ENCODE measurements around the gene NPC2. TPM values are rescaled to one million over a fixed set of nuclear protein-coding genes. Genes with fewer than 3 reads are reported as not detected.

NPC2 gene
- total RNA-seq, 2 donors from 2014 or later, result 194 to 242 TPM

DNA sequence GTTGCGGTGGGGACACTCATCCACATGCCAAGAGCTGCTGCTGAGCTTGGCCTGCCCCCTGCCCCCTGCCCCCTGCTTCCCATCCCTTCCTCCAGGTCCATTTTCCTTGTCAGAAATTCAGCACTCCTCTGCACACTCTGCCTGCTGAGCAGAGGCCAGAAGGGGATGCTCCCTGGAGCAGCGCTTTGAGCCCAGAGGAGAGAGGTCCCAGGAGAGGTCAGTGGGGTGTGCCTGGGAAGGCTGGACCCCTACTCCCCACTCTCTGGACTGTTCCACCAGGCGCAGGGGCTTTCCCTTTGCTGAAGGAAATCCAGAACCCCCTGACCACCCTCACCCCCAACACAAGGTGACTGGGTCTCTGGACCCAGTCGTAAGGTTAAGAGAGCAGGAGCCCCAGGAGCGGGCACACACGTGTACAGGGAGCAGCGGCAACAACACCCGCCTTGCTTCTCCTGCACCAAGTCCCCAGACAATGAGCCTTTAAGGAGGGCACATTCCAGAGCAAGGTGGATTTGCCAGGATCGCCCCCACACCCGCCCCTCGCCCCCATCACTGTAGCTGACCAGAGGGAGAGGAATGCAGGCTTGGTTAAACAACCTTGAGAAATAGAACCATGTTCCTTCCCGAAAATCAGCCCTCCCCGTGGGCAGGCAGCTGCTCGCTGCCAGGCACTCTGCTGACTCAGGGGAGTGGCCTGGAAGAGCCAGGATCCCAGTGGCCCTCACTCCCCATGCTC, 31.1 kb upstream of the NPC2 start:
- peaks cover 4% of the 10 kb centered on the region for H3K36me3 ChIP-seq
- DNase-seq (ENCODE audit: low spot score), result no peak
- no peaks in the 10 kb centered on the region for H3K27me3 ChIP-seq
- no peaks in the 10 kb centered on the region for H3K9me3 ChIP-seq
- no peak overlapping the region for H3K27ac ChIP-seq
- no peak overlapping the region for H3K4me3 ChIP-seq
- TF ChIP-seq, protein P1, sequence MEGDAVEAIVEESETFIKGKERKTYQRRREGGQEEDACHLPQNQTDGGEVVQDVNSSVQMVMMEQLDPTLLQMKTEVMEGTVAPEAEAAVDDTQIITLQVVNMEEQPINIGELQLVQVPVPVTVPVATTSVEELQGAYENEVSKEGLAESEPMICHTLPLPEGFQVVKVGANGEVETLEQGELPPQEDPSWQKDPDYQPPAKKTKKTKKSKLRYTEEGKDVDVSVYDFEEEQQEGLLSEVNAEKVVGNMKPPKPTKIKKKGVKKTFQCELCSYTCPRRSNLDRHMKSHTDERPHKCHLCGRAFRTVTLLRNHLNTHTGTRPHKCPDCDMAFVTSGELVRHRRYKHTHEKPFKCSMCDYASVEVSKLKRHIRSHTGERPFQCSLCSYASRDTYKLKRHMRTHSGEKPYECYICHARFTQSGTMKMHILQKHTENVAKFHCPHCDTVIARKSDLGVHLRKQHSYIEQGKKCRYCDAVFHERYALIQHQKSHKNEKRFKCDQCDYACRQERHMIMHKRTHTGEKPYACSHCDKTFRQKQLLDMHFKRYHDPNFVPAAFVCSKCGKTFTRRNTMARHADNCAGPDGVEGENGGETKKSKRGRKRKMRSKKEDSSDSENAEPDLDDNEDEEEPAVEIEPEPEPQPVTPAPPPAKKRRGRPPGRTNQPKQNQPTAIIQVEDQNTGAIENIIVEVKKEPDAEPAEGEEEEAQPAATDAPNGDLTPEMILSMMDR (IDR thresholded peaks at IDR 0.05), result no peak
- H3K4me1 ChIP-seq, result no peaks in the 10 kb centered on the region

DNA sequence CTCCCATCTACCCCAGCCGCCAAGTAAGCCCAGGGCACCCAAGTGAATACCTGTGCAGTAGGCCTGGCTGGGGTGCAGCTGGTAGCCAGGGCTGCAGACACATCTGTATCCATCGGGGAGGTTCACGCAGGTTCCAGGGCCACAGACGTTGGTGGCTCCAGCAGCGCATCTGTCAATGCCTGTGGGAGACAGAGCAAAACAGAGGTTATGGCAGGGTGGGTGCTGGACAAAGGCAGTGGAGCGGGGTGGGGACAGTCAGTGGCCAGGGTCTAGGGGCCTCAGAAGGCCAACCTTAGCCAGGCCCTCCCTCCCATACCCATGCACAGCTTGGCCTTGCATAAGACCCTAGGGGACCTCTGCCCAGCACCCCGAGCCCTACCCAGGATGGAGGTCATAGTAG, 29.6 kb upstream of the NPC2 start:
- H3K36me3 ChIP-seq, result peaks cover 4% of the 10 kb centered on the region
- no peaks in the 10 kb centered on the region for H3K4me1 ChIP-seq
- no peaks in the 10 kb centered on the region for H3K27me3 ChIP-seq
- no peaks in the 10 kb centered on the region for H3K9me3 ChIP-seq
- H3K4me3 ChIP-seq, result no peak overlapping the region
- no peak for DNase-seq (ENCODE audit: low spot score)
- no peak overlapping the region for H3K27ac ChIP-seq
- TF ChIP-seq, protein P1 (IDR thresholded peaks at IDR 0.05), result no peak

DNA sequence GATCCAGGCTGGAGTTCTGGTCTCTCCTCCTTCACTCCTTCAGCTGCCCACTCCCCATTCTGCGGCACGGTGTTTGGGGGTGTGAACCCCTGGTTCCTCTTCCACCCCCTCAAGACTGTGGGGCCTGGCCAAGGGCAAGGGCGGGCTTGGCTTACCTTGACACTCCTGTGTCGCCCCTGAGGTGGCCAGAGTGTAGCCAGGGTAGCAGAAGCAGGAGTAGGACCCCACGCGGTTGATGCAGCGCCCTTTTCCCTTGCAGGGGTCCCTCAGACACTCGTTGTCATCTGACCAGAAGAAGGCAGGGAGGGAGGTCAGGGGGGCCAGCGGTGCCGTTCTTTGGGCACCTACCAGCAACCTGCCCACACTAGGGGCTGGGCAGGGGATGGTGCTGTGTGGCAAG, 28.7 kb upstream of the NPC2 start:
- Histone ChIP-seq H3K36me3 (peaks cover 4% of the 10 kb centered on the region), H3K27me3 (no peaks in the 10 kb centered on the region), H3K27ac (no peak overlapping the region), H3K4me1 (no peaks in the 10 kb centered on the region), H3K4me3 (no peak overlapping the region), H3K9me3 (no peaks in the 10 kb centered on the region)
- TF ChIP-seq, protein P1 (IDR thresholded peaks at IDR 0.05), result no peak
- no peak for DNase-seq (ENCODE audit: low spot score)

DNA sequence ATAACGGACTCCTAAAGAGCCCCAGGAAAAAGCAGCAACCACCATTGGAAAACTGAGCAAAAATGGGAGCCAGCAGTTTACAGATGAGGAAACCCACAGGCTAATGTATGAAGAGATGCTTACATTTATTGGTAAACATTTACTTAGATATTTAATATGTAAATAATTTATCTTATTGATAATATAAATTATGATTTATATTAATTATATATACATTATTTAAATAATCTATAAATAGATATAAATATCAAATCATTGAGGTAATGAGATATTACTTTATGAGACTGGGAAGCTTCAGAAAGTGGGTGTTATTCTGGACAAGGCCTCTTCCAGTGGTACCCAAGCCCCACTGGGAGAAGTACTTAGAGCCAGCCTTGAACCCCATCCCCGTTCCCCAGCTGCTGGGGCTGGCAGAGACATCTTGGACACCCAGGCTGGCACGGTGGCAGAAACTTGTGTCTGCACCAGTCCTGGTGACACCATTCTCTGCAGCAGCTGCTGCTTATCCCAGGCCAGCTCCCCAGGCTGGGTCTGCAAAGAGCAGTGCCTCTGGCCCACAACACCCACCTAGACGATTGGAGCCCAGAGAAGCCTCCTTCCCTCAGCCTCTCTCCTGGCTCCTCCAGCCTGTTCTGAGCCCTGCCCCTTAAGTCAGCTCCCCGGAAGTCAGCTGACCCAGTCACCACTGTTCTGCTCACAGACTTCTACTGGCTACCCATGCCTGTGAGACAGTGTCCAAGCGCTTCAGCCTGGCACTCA, 26.4 kb upstream of the NPC2 start:
- Histone ChIP-seq H3K27ac (no peak overlapping the region), H3K4me1 (peaks cover 0 to under 1% of the 10 kb centered on the region in 2 donors), H3K4me3 (no peak overlapping the region), H3K9me3 (no peaks in the 10 kb centered on the region), H3K36me3 (peaks cover 4% of the 10 kb centered on the region), H3K27me3 (no peaks in the 10 kb centered on the region)
- no peak for DNase-seq (ENCODE audit: low spot score)
- TF ChIP-seq, protein P1 (IDR thresholded peaks at IDR 0.05), result no peak

DNA sequence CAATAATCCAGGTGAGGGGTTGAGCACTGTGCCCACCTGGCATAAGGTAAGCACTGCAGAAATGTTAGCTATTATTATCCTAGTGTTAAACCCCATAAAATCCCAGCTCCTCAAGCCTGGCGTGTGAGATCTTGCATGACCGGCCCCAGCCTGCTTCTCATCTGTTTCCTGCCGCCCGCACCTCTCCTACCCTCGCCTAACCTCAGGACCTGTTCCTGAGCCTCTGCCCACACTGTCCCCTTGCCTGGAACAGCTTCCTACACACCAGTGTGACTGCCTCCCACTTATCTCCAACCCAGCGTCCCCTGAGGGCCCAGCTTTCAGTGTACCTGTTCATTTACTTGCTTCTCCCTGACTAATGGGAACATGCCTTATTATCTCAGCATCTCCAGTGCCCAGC, 25.1 kb upstream of the NPC2 start:
- H3K36me3 ChIP-seq, result peaks cover 4% of the 10 kb centered on the region
- H3K9me3 ChIP-seq, result no peaks in the 10 kb centered on the region
- peaks cover 0 to 6% of the 10 kb centered on the region in 2 donors for H3K4me1 ChIP-seq
- no peak for DNase-seq (ENCODE audit: low spot score)
- no peak overlapping the region for H3K4me3 ChIP-seq
- H3K27me3 ChIP-seq, result no peaks in the 10 kb centered on the region
- H3K27ac ChIP-seq, result no peak overlapping the region
- TF ChIP-seq, protein P1 (IDR thresholded peaks at IDR 0.05), result no peak
